ENCODE measurements around the gene NOS3.
"Not testable (repeated sequence)": the region's sequence is repeated elsewhere in the genome, so short reads cannot be mapped to it uniquely, and the experiment has no call there.

Gene NOS3

DNA sequence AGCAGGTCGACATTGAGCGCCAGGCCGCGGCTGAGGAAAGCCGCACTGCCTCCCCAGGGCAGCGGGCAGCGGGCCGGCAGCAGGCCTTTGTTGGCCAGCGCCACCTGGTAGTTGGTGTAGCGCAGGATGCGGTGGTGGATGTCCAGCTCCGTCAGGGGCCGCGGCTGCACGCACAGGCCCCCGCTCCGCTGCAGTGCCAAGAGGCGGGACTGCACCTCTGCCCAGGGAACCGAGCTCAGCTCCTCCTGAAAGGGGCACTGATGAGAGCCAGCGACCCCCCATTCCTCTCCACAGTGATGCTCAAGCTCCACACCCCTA, 28.3 kb downstream of the NOS3 start:
- no peak for DNase-seq

DNA sequence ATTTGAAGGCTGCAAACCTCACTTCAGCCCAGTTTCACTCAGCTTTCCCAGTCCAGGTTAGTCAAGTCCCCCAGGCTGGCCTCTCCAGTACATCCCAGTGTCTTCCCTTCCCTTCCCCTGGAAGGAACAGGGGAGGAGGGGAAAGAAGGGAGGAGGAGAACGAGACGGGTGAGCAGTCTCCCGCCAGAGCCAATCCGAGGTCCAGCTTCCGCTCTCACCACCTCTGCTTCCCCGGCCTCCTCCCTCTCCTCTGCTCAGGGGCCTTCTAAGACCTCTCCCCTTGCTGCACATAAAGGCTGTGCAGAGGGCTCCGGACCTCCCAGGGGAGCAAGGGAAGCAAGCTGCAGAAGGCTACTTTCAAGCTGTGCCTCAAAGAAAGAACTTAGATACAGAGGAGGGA, 29.4 kb downstream of the NOS3 start:
- no peak for DNase-seq

DNA sequence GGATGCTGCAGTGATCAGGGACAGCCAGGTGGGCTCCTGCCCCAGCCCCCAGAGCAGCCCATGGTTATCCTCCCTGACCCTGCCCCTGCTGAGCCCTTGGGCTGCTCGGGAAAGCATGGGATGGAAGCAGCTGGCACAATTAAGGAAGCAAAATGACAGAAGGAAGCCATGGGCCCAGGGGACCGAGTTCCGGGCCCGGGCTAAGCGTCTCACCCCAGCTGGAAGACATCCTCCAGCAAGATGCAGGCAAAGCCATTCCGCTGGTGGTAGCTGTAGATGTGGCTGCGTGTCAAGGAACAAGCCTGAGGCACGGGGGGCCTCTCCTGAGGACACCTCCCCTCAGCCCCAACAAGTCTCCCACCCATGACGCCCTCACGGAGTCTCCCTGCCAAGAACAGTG, 32.4 kb downstream of the NOS3 start:
- no peak for DNase-seq

DNA sequence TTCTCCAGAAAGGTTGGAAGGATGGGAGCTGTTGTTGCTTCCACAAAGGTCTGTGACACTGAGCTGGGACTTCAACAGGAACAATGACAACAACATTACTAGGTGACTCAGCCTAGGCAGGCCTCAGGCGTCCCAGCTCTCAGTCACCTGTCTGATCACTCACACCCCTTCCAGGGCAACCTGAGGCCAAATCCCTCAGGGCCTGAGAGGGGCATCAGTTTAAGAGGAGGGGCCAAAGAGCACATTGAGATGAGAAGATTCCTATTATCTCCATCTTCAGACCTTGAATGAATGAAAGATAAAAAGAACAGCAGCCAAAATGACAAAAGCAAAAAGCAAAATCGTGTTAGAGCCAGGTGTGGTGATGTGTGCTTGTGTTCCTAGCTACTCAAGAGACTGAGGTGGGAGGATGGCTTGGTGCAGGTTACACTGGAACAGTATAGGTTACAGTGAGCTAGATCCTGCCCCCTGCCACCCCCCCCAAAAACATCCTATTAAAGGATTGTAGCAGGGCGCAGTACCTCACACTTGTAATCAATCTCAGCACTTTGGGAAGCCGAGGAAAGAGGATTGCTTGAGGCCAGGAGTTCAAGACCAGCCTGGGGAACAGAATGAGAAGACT, 33.7 kb downstream of the NOS3 start, which contains the start of gene ATG9B:
TSS of gene ATG9B (minus strand) at position 60 of the 622 bp plus-strand sequence. CDS start 71 bp downstream, outside the sequence.
- DNase-seq, result no peak

DNA sequence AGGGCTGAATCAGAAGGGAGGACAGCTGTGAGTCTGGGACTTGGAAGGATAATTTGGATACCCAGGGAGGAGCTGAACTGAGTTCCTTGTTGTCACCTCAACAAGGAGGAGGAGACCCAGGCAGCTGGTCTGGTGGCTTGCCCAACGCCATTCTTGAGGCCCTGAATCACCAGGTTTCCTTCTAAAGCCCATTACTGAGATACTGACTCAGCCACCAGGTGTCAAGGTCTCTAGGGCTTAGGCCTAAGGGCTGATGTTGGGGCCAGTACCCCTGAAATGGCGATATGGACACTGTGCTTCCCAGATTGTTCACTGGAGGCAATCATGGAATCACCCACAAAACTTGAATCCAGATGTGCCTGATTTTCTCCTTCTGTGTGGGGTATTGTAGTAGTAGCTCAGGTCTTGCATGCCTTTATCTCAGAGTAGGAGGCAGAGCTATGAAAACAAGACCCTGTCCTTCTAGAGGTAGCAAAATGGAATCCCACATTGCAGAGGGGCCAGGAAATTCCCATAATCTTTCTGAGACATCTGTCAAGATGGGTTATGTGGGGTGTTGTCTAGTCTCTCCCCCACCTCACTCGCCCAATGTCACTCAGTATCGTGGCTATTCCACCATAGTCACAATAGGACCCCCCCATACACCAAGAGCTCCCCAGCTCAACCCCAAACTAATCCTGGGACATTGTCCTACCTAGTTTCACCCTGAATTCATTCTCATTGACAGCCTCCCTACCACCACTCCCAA, 35.3 kb downstream of the NOS3 start:
- no peak for DNase-seq

DNA sequence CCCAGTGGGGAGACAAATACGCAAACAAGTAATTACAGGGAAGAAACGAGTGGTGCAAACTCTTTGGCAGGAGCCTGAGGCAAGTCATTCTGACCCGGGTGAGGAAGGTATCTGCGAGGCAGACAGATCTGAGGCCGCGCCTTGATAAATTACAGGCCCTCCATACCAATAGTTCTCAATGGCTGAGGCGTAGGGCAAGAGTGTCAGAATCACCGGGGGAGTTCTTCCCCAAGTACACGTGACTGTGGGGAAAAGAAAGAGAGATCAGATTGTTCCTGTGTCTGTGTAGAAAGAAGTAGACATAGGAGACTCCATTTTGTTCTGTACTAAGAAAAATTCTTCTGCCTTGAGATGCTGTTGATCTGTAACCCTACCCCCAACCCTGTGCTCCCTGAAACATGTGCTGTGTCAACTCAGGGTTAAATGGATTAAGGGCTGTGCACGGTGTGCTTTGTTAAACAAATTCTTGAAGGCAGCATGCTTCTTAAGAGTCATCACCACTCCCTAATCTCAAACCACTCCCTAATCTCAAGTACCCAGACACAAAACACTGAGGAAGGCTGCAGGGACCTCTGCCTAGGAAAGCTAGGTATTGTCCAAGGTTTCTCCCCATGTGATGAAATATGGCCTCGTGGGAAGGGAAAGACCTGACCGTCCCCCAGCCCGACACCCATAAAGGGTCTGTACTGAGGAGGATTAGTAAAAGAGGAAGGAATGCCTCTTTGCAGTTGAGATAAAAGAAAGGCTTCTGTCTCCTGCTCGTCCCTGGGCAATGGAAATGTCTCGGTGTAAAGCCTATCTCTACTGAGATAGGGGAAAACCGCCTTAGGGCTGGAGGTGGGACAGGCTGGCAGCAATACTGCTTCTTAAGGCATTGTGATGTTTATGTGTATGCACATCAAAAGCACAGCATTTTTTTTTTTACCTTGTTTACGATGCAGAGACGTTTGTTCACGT, 36.2 kb downstream of the NOS3 start:
- not testable (repeated sequence) for DNase-seq

DNA sequence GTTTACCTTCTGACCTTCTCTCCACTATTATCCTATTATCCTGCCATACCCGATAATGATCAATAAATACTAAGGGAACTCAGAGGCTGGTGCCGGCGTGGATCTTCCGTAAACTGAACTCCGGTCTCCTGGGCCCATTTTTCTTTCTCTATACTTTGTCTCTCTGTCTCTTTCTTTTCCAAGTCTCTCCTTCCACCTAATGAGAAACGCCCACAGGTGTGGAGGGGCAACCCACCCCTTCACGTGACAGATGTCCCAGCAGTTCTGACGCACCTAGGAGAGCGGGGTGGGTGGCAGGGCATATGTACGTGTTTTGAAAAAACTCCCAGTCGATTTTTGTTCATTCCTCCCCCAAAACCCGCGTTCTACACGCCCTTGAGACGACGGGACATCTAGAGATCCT, 36.9 kb downstream of the NOS3 start:
- not testable (repeated sequence) for DNase-seq

DNA sequence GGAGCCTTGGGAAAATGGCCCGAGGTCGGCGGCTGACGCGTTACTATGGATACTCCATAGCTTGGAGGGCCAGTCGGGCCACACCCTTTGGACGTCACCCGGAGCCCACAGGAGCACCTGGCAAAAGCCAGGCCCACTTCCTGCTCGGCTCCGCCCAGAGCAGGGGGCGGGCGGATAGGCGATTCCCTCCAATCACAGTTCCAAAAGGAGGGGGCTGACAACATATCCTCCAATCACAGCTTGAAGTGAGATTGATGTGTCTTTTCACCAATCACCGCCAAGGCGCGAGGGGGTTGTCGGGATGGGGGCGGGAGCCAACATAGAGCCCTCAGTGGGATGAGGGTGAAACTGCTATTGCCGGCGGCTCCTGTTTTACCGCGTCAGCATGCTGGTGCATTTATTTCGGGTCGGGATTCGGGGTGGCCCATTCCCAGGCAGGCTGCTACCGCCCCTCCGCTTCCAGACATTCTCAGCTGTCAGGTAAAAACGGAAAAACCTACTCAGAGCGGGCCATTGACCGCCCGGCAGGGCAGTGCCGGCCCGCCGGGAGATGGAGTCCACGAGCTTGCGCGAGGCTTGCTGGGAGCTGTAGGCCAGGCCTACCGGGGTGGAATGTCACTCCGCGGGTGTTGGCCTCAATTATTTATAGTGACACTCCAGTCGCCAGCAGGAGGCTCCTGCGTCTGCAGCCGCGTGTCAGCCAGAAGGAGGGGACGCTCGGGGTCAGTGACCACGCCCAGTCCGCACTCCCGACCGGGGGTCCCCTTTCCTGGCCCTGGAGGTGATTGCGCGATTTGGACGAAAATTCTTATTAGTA, 37.5 kb downstream of the NOS3 start, which contains the start of gene ABCB8:
TSS of gene ABCB8 (plus strand) at position 320 of the 817 bp plus-strand sequence. CDS start at position 386, 66 bp downstream.
- DNase-seq, result peak; percentile 98

DNA sequence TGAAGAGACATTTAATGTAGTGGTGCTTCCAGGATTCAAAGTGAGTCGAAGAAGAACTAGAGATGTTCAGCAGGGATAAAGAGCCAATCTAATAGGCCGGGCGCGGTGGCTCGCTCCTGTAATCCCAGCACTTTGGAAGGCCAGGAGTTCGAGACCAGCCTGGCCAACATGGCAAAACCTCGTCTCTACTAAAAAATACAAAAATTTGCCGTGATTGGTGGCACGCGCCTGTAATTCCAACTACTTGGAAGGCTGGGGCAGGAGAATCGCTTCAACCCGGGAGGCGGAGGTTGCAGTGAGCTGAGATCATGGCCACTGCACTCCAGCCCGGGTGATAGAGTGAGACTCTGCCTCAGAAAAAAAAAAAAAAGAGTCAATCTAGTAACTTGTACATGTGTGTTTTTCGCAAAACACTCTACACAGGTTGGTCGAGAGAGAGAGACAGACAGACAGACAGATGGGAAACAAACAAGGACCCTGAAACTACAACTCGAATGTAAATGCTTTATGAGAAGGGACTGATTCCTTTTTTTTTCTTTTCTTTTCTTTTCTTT, 38.2 kb downstream of the NOS3 start:
- no peak for DNase-seq

DNA sequence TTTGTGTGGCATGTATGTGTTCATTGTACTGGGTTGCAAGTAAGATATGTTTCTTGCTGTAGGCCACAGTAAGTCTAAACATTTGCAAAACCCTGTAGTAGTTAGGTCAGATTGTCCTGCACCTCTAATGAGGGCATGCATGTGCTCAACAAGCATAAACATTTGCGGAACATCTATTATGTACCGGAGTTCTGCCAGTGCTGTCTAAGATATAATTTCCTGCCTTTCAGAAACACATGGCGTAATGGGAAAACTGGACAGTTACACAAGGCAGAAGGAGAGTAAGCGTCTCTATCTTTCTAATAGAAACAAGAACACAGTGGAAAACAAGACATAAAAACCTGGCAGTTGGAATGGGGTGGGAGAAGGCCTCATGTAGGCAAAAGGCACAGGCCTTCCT, 40.2 kb downstream of the NOS3 start:
- no peak for DNase-seq

DNA sequence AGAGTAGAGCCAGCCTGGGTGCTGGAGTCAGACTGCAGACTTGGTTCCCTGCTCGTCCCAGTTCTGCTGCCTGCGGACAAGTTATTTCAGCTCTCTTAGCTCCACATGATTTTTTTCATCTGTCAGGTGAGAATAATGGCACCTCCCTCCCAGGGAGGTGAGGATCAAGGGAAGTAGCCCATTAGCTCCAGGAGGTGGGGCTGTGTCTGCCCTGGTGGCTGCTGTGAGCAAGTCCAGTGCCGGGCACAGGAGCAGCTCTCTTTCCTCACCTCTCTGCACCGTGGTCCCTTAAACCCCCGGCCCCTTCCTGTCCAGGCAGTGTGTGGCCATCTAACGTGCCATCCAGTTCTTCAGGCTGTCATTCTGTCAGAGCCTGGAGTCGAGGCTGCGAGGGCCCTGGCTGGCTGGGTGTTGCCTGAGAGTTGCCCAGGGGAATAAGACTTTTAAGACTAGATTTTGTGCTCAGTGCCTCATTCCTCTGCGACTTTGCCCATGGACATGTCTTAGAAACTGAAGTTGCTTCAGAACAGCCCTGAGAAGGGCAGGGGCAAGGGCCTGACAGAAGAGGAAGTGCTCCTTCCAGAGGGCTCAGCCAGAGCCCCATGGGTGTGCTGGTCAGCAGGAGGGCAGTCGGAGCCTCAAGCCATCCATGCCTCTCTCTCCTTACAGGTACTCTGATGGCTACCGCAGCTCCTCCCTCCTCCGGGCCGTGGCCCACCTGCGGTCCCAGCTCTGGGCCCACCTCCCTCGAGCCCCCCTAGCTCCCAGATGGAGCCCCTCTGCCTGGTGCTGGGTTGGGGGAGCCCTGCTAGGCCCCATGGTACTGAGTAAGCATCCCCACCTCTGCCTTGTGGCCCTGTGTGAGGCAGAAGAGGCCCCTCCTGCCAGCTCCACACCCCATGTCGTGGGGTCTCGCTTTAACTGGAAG, 42.4 kb downstream of the NOS3 start:
- DNase-seq, result no peak

DNA sequence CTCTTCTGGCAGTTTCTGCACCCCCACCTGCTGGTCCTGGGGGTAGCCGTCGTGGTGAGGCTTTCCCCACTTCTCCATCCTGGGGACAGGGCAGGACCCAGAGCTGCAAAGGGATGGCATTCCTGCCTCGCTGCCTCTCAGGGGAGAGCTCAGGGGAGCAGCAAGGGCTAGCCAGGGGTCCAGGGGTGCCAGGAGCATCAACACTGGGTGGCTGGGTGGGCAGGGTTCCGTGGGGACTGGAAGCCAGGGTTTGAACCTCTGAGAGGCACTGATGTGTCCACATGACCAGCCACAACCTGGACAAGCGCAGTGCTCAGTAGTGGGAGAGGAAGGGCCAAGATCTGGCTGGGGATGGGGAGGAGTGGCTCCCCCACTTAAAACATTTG, 43.0 kb downstream of the NOS3 start:
- DNase-seq, result no peak

DNA sequence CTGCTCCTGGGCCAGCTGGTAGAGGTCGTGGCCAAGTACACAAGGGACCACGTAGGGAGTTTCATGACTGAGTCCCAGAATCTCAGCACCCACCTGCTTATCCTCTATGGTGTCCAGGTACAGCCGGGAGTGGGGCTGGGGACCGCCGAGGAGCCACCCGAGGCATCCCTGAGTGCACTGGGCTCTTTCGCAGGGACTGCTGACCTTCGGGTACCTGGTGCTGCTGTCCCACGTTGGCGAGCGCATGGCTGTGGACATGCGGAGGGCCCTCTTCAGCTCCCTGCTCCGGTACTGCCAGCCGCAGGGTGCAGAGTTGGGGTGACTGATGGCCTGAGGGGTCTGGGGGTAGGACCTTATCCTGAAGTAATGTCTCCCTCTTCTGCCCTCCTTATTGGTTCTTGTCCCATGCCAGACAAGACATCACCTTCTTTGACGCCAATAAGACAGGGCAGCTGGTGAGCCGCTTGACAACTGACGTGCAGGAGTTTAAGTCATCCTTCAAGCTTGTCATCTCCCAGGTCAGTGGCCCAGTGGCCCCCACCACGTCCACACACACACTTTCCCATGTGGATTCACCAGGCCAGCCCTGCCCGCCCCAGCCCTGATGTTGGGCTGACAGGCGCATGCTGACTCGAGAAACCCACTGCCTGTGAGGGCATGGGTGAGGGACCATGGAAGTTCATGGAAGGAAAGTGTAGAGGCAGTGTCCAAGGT, 43.7 kb downstream of the NOS3 start:
- no peak for DNase-seq

DNA sequence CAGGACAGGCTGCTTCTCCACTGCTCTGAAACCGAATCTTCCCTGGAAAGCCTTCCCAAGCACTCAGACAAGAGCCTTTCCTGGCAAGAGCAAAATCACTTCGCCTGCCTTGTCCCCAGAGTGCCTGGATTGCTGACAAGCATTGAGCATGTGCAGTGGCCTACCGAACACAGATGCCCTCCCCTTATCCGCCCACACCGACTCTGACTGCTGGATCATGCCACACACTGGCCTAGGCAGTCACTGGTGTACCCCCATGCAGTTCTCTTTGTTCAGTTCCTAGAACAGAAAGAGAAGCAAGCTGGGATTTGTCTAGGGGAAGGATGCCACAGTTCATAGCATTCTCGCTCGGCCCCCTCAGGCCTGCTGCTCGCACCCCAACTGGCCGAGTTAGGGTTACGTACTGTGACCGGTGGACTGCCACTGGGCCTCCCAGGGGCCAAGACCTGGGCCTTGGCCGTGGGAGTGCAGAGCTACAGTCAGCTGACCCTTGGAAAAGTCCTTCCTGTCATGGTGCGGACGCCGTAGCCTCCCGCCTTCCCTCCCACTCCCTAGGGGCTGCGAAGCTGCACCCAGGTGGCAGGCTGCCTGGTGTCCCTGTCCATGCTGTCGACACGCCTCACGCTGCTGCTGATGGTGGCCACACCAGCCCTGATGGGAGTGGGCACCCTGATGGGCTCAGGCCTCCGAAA, 44.4 kb downstream of the NOS3 start:
- DNase-seq, result no peak

DNA sequence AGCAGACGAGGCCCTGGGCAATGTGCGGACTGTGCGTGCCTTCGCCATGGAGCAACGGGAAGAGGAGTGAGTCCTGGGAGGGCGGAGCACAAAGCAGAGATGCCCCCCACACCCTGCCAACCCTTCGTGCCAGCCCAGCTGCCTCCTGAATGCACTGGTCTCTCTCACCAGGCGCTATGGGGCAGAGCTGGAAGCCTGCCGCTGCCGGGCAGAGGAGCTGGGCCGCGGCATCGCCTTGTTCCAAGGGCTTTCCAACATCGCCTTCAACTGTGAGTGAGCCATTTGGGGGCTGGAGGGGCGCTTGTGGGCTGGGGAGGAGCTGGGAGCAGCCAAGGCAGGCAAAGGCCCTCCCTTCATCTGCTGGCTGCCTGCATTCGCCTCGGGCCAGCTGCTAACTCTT, 45.1 kb downstream of the NOS3 start:
- no peak for DNase-seq

DNA sequence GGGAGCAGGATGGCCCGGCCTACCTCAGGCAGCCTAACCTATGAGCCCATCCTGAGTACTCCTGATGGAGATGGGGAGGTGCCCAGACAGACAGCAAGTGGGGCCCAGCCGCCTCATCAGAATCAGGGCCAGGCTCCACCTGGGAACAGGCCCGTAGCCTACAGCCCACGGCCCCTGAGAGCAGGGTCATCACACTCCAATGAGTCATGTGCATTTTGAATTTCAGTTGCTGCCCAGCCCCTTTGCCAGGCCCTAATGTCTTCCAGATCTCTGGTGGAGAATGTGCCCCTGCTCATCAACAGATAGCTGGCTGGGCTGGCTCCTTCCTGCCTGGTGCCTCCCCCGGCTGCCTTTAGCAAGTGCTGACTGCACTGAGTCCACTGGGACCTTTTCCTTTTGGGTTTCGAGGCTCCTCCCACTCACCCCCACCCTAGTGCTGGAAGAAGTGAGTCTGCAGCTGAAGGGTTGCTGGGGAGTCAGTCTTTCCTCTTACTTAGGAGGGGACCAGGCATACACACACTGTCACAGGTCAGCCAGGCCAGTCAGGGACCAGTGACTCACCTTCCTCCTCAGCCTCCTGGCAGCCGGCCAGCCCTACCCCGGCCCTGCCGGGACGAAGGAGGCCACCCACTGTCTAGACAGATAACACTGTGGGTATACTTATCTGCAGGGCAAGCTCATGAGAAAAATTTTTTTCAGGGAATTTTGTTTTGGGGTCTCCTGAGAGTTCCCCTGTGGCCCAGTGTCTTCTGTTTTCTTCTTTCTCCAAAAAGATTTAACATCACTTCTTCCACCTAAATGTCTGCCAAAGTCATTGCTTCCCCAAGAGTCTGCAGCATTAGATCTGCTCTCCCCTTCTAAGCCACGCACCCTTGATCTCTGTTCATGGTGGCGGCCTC, 48.4 kb downstream of the NOS3 start:
- peak; percentile 80 for DNase-seq

DNA sequence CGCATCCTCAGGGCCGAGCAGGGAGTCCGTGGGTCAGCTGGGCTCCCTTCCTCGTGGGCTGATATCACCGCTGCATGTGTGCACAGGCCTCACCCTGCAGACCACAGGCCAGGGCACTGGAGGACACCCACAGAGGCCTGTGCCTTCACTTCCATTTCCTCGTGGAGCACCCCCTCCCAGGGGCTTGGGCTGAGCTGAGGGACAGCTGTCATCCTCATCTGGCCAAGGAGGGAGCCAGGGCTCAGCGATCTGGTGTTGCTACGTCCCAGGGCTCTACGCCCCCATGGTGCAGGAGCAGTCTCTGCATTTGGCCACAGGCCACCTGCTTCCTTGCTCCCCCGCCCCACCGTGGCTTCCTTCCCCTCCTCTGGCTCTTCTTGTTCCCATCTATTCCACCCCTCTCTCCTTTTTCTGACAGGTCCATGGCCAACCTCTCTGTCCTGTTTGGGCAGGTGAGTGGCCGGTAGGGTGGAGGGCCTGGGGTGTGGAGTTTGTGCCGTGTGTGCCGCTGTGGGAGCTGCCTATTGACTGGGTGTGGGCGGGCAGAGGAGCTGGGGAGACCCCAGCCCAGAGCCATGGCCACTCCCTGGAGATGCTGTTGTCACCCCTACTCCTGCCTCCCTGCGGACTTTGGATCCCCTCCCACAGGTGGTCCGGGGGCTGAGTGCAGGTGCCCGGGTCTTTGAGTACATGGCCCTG, 49.2 kb downstream of the NOS3 start:
- DNase-seq, result no peak

All from activated naive CD4-positive, alpha-beta T cell treated with Interleukin-2 at 50 U/mL for 16 hours (primary cell).